HG02678 (cell line): Measurements from ENCODE around the gene DDX17.

Experiments used
- ATAC-seq: cut with Tn5 transposase; IDR thresholded peaks from one replicate; pipeline ENCODE4 v1.9.1; 2021; ENCODE audit warnings: mild to moderate bottlenecking, moderate library complexity; ENCODE audit not compliant: unreplicated experiment

The DDX17 gene

DNA sequence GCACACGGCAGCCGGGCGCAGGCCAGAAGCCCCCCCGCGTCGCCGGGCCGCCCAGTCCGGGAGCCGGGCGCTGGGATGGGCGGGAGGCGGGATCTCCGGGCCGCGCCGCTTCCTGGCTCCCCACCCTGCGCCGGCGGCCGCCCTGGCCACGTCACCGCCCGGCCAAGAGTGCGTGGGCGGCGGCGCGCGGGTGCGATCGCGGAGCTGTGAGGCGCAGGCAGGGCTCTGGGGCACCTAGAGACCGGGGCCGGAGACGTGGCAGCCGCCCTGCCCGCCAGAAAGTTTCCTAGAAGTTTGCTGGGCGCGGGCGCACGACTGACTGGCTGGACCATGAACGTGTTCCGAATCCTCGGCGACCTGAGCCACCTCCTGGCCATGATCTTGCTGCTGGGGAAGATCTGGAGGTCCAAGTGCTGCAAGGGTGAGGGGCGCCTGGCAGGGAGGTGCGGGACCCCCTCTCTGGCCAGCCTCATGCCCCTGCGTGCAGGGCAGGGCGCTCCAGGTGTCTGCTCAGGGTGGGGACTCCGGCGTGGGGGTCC, 38.1 kb downstream of the DDX17 start, which contains the start of gene KDELR3:
KDELR3 (plus strand) TSS at position 193 of the 539 bp plus-strand sequence; CDS start at position 331, 138 bp downstream.
- peak; percentile 43 for ATAC-seq

DNA sequence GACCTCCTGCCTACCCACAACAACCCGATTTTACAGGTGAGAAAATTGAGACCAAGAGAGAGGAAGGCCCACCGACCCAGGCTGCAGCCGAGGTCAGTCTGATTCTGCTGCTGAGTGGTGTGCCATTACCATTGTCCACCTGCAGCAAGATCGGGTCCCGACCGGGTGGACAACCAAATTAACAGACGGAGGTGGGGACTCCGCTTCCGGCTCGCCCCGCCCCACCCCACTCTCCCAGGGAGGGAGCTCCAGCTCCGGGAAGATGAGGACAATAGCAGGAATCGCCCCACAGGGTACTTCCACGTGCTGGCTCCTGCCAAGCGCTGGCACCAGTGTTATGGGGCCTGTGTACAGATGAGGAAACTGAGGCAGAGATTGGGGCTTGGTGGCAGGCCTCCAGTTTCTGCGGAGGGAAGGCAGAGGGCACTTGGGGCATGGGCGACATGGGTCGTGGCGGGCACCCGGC, 38.6 kb downstream of the DDX17 start:
- no peak for ATAC-seq

DNA sequence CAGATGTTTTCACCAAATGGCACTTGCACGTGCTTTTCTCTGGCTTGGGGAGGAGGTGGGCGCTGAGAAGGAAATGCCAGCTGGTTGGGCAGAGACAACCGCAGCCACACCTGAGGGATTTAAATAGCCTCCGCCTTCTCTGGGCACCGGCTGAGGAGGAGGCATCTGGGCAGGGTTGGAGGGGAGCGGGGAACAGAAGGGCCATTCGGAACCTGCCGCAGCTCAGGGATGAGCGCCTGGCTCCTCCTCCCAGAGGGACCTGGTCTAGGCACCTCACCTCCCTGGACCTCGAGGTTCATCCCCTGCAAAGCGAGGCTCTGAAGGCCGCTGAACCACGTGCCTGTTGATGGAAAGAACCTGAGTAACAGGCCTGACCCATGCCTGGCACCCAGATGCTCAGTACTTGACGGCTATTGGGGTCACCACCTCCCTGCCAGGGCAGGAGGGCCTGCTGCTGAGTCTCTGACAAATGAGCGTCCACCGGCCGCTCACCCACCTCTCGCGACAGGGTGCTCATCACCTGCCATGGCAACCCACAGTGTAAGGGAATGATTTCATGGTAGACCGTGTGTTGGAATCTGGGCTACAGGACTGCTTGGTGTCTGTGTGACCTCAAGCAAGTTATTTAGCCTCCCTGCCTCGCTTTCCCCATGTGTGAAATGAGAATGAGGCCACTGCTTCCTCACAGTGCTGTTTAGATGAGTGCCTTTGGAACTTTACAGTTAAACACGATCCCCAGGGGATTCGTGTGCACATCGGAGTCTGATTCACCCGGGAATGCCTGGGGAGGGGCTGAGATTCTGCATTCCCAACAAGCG, 40.2 kb downstream of the DDX17 start:
- no peak for ATAC-seq

DNA sequence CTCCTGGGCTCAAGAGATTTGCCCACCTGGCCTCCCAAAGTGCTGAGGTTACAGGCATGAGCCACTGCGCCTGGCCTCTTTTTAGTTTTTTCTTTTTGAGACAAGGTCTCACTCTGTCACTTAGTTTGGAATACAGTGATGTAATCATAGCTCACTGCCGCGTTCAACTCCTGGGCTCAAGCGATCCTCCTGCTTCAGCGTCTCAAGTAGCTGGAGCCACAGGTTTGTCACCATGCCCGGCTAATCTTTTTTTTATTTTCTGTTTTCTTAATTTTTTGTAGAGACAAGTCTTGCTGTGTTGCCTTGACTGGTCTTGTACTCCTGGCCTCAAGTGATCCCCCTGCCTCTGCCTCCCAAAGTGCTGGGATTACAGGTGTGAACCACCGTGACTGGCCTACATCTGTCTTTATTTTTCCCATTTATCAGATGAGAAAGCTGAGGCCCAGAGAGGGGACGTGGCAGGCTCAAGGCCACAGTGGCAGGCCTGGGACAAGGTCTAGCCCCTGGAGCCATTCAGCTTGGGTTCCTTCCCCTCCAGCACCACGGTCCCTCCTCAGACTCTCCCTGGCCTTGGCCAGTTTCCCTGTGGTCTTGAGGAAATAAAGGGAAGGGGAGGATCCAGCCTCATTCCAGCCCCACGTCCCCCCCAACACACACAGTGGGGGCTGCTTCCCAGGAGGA, 41.0 kb downstream of the DDX17 start:
- ATAC-seq = no peak

DNA sequence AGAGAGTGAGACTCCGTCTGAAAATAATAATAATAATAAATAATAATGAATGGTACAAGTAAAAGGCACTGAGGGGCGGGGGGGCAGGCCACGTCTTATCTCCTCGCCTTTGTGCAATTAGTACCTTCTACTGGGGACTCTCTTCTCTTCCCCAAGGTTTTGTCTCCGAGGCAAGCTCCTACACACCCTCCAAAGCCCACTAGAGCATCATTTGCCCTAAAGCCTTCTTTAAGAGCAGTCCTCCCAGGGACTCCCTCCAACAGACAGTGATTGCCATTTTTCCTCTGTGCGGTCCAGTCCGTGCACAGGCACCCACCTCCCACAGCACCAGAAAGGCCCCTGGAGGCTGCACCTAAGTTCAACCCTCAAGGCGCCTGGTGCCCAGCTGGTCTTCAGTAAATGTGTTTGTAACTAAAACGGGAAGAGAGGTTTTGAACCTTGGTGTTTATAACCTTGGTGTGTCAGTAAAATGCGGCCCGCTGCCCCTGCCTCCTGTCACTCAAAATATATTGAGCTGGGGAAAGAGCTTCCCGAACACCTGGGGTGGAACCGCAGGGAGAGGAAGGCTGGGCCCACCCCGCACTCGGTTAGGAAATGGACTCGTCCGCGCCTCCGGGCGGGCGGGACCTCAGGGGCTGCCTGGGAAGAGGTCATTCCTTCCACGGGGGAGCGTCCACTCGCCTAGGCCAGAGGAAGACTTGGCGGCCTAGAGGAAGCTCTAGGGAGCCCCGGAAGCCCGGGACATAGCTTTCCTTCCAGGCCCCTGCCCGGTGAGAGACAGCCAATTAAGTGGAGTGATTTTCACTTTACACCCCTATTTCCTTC, 42.9 kb downstream of the DDX17 start:
- ATAC-seq = no peak

DNA sequence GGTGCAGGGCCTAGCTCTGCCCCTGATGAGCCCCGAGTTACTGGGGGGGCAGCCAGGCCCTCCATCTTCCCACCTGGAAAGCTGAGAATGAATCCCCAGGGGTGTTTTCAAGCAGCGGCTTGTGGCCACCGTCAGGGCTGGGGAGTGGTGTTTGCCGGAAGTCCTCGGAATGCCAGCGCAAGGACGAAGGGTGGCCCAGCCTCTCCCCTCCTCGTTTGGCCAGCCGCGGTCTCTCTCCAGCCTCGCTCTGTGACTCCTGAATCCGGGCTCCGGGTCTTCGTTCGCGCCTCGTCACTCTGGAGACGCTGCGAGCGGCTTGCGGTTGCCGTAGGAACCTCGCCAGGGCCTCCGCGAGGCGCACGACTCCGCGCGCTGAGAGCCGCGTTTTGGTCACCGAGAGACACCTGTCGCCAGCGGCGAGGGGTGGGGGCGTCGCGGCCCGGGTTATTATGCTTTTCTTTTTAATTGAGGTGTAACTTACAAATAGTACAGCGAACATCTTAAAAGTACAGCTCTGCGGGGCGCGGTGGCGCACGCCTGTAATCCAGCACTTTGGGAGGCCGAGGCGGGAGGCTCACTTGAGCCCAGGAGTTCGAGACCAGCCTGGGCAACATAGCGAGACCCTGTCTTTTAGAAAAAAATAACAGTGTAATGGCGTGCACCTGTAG, 44.6 kb downstream of the DDX17 start:
- no peak for ATAC-seq

DNA sequence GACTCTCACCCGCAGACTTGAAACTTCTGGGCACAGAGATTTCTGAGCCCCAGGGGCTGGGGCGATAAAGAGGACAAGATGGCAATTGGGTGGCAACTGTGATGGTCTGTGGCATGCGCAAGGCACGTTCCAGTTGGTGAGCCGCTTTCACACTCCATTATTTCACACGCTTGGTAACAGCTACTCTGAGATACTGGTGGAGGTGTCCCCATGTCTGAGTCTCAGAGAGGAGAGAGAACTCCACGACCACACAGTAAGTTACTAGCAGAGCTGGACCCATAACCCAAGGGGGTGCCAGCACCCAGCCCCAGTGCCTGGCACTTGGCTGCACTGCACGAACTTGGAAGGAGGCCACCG, 45.1 kb downstream of the DDX17 start:
- no peak for ATAC-seq

DNA sequence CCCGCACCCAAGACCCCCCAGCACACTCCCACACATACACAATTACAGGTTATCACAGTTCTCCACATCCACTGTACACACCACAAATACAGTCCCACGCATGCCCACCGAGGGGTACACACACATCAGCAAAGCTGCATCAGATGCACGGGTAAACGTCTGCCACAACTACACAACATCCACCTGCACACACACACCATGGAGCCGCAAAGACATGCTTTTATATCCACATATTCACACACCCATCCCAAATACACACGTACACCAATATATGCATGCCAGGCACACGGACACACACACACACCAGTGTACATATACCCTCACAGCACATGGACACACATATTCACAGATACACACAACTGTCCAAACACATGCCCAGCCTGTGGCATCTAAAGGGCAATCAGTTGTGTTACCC, 45.7 kb downstream of the DDX17 start:
- ATAC-seq = no peak

DNA sequence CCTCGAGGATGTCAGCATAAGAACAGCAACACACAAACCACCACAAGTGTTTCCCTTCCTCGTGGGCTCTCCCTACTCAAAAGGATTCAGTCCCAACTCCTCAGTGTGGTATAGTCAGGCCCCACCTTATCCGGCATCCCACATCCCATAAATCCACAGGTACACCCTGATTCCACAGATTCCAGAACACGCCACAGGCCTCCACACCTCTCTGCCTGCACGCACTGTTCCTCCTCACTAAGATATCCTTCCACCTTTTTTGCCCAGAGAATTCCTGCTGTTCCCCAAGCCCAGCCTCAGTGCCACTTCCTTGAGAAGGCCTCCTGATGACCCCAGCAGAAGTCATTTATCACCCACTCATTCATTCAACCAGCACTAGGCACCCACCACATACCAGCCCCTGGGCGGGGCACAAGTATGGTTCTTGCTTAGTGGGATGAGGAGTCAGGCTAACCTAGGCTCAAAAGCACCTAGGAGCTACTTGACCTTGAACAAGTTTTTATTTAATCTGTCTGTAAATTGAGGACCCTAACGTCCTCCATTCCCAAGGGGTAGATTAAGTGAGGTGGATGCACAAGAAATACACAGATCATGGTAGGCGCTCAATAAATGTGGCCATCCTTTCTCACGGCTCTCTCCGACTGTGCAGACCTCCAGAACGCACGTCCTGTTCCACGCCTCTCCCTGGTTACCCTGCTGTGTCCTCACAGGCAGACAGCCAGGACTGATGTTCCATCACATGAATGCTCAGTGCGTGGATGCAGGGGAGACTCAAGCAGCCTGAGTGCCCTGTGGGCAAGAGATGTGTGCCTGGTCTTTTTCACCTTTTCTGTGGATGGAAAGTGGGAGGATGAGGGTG, 49.0 kb downstream of the DDX17 start:
- no peak for ATAC-seq

DNA sequence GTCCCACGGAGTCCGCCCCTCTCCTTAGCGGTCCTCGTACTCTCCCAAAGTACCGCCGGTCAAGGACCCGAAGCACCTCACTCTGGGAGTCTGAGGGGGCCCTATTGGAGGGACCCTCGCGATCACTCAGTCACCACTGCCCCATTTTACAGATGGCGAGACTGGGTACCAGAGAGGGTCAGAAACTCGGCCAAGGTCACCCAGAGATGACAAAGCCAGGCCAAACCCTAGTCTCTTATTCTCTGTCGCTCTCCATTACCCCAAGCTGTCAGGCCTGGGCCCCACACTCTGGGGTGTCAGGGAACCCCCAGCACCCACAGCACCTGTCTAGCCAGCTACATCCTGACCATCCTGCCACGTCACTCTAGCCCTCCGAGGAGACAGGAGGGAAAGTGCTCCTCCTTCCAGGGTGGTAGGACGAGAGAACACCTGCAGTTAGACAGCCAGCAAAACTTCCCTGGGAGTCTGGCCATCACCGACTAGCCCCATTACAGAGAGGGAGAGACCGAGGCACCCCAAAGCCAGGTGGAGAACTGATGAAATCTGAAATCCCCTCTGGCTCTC, 49.8 kb downstream of the DDX17 start:
- ATAC-seq = no peak

DNA sequence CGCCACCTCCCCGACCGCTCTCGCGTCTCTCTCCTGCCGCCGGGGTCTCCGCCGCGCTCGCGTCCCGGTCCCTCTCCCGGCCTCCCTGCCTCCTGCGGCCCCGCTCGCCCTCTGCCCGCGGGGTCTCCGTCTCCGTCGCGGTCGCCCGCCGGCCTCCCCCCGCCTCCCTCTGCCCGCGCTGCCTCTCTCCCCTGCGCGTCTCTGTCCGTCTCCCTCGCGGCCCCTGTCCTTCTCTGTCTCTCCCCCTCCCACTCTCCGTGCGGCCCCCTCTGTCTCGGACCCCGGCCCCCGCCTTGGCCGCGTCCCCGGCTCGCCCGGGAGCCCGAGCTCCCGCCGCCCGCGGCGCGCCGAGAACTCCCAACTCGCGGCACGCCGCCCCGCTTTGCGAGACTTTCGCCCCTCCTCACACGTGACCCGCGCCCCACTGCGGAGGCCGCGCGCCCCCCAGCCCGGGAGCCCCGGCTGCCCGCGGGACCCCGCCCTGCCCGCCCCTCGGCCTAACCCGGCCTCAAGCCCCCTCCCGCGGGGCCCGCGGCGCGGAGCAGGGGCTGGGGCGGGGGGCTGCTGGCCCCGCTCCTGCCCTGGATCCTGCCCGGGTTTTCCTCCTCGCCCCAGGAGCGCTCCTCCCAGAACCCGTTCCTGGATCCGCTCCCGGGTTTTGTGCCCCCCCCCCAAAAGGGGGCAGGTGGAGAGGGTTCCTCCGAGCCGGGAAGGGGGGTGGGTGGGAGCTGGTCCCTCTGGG, 50.4 kb downstream of the DDX17 start:
- no peak for ATAC-seq

DNA sequence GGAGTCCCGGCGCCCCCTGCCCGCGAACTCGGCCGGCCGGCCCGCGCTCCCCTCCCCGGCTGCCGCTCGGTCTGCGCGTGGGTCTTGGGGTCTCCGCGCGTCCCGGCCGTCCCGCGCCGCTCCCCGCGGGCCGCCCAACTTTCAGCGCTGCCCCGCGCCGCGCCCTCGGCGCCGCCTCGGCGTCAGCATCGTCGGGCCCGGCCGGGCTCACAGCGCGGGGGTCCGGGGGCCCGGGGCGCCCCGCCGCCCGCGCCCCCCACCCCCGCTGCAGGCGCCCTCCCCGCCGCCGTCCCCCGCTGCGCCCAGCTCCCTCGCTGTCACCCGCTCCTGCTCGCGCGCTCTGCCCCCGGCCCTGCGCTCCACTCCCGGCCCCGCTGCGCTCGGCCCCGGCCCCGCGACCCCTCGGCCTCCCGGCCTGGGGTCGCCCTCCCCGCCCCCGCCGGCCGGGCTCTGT, 51.0 kb downstream of the DDX17 start, which contains the start of gene KCNJ4:
KCNJ4 (minus strand) TSS at position 124 of the 454 bp plus-strand sequence. CDS start 27,067 bp downstream, outside the sequence.
- ATAC-seq = no peak

DNA sequence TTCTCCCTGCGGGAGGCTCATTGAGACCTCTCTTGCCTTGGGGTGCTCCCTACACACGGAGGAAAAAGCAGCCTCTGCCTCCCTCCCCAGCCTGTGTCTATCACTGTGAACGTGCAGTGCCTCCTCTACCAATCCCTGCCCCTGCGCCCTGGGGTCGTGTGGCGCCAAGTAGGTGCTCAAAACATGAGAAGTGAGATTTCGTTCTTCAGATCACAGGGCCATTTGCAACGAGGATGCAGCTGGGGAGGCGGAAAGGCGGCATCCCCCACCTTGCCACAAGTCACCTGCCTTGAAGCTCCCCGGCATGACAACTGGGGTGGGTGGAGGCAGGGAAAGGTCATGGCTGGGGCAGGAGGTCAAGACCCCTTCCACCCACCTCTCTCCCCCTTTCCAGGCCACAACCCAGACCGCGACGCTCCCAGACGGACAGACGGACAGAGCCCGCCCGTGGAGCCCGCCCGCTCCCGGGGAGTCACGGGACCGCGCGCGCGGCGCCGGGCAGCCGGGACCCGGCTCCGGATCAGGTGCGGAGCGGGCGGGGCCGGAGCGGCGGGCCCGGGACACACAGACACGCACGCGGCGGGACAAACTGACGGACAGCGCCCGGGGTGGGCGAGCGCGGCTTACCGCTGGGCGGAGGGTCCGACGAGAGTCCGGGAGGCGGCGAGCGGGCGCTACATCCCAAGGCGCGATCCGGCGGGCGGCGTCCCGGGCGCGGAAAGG, 51.6 kb downstream of the DDX17 start:
- ATAC-seq = no peak

DNA sequence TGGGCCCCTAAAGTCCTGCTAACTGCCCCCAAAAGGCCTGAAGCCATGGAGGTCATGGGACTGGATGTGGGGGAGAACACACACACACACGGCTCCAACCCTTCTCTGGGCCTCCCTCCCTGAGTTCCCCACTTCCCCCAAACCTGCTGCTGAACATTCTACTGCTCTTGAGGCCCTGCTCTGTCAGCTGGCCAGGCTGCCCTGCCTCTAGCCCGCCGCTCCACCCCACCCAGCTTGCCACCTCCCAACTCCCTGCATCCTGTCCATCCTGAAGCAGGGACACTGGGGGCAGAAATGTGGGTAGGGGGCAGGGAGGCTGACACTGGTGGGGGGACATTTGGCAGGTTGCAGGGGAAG, 52.1 kb downstream of the DDX17 start:
- ATAC-seq = no peak

DNA sequence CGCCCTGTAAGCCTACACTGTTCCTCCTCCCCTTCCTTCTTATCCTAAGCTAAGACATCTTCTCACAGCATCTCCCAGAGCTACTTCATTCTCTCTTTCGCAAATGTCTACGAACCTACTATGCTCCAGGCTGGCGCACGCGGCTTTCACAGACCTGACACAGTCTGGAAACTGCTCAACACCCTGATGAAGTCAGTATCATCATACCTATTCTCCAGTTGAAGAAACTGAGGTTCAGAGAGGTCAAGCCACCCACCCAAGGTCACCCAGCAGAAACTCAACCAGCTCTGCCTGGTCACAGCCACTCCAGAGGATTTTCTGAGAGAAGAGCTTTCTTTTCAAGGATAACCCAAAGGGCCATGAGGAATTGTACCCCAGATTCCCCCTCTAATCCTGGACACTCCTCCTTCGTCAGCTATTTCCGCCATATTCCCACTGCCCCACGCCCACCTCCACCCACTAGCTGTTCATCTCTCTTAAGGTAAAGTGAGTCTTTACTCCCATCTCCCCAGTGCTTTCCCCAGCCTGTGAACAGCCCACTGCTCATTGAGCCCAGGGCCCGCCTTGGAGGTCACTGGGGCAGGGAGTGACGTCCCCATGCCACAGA, 52.9 kb downstream of the DDX17 start:
- ATAC-seq = no peak

DNA sequence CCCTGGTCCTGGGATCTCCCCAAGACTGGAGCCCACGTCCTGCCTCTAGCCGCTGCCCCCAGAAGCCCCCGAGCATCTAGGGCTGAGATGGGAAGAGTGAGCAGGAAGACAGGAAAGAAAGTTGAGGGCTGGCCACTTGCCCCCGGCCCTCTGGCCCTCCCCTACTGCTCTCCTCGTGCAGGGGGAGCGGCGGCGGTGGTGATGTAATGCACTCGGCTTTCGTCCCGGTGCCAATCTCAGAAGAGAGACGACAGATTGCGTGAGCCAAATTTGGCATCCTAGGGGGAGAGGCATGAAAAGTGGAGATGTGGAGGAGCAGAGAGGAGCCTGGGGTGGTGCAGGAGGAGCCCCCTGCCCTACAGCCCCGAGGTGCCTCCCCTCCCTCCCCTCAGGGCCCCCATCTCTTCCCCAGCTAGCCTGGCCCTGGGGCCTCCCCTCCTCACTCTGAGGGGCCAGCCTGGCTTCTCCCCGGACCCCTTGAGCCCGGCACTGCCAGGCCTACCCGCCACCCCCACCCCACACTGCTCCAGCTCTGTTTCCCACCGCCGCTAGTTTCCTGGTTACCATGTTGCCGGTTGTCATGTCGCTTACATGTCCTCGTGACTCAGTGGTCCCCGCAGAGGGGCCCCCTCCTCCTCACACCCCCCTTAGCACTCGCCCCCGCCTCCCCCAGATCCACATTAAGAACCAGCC, 53.6 kb downstream of the DDX17 start:
- ATAC-seq = no peak

DNA sequence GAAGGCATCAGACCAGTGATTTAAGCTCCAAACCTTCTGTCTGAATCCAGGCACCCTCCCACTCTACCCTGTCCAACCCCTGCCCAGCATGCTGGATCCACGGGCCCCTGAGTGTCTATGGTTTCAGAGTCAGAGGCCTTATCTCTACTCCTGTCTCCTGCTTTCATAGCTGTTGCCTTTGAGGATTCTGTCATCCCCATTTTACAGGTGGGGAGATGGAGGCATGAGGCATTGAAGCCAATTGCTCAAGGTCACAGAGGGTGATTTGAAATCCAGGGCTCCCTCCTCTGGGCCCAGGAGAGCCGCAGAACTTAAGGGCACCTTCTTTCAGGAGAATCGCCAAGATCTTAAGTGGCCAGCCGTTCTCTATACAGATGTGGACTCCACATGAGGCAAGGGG, 54.2 kb downstream of the DDX17 start:
- no peak for ATAC-seq
